NT2/D1 (cell line): ENCODE measurements around the gene LPIN1.

Experiments used
- YY1 ChIP-seq: IDR thresholded peaks from 2 replicates; pipeline ENCODE4 v1.6.1; 2011; ENCODE audit not compliant: insufficient read length, insufficient read depth
- ZNF274 ChIP-seq: IDR thresholded peaks from 2 replicates; pipeline ENCODE4 v1.6.1; 2011; ENCODE audit warnings: mild to moderate bottlenecking, low read depth, low read length

- TF ChIP-seq YY1 (no peak), ZNF274 (no peak)
Measured at GRCh38 chr2:11746376-11746806, at the start of gene LPIN1.
